Body of pancreas (tissue), 4 donors: ENCODE data around the gene ARL10. TPM values are rescaled to one million over a fixed set of nuclear protein-coding genes. Genes with fewer than 3 reads are reported as not detected.
"Not testable (repeated sequence)": the region's sequence is repeated elsewhere in the genome, so short reads cannot be mapped to it uniquely, and the experiment has no call there.

ENCODE experiments used
- ATAC-seq: fragments of 150-250 bp; one replicate; pipeline ENCODE4 v1.9.1; 2016
- DNase-seq, 4 donors: peaks; one replicate each; pipeline ENCODE4 v3.0.0-alpha.2; 2019
- H3K27ac ChIP-seq, 4 donors: fragments of 200-600 bp; sonication (generic); 1 replicate in 3 of 4; 2 replicates in 1 of 4; pipeline versions ENCODE4 v1.5.1 to v1.6.1; 2016 to 2019; ENCODE audit warnings: mild to moderate bottlenecking in 1 of 4, mixed read lengths in 1 of 4, moderate library complexity in 1 of 4
- H3K27me3 ChIP-seq, 2 donors: fragments of 200-600 bp; sonication (generic); one replicate each; pipeline ENCODE4 v1.6.0; 2016; ENCODE audit warnings: mild to moderate bottlenecking in 1 of 2
- H3K36me3 ChIP-seq, 2 donors: fragments of 200-600 bp; sonication (generic); replicated peaks in 1 of 2; 2 replicates each; pipeline ENCODE4 v1.5.1; 2016; ENCODE audit warnings: low read depth in 2 of 2; ENCODE audit not compliant: insufficient read depth in 1 of 2
- H3K4me1 ChIP-seq: fragments of 200-600 bp; sonication (generic); one replicate; pipeline ENCODE4 v1.6.0; 2016
- H3K4me3 ChIP-seq, 2 donors: fragments of 200-600 bp; sonication (generic); 1 replicate in 1 of 2; 2 replicates in 1 of 2; pipeline ENCODE4 v1.5.1; 2016 to 2019
- H3K9me3 ChIP-seq, 3 donors: fragments of 200-600 bp; sonication (generic); 1 replicate in 2 of 3; 2 replicates in 1 of 3; pipeline ENCODE4 v1.5.1; 2016
- POLR2A ChIP-seq, 3 donors: fragments of 450-650 bp; IDR thresholded peaks; one replicate each; pipeline ENCODE4 v1.6.1; 2016; ENCODE audit warnings: antibody characterized with exemption in 3 of 3, mild to moderate bottlenecking in 2 of 3
- WGBS, 2 donors: methylation state at CpG; one replicate each; pipeline ENCODE4 v1.1.5; 2017; 5-methylcytosine and 5-hydroxymethylcytosine counted together
- intact Hi-C: fragments of 100-400 bp; cut with DNase I; formaldehyde crosslinking; loops from one replicate; pipeline ENCODE4 v1.15.1; 2023
- total RNA-seq, 2 donors: library from RNA; depleted of rRNA; stranded (reverse); fragments of >200 nt; gene quantifications; one replicate each; pipeline ENCODE4 v1.1.0, GENCODE V29; 2016
- TF ChIP-seq, protein P1 (sequence below), 7 experiments: fragments of 450-650 bp in 4 of 7; fragments of 200-600 bp in 3 of 7; sonication (generic) in 3 of 7; IDR thresholded peaks; one replicate each; pipeline ENCODE4 v1.5.1; 2016 to 2019; ENCODE audit warnings: antibody characterized with exemption in 7 of 7

The ARL10 gene
- total RNA-seq, 2 donors from 2014 or later = 2.9 to 3.3 TPM

DNA sequence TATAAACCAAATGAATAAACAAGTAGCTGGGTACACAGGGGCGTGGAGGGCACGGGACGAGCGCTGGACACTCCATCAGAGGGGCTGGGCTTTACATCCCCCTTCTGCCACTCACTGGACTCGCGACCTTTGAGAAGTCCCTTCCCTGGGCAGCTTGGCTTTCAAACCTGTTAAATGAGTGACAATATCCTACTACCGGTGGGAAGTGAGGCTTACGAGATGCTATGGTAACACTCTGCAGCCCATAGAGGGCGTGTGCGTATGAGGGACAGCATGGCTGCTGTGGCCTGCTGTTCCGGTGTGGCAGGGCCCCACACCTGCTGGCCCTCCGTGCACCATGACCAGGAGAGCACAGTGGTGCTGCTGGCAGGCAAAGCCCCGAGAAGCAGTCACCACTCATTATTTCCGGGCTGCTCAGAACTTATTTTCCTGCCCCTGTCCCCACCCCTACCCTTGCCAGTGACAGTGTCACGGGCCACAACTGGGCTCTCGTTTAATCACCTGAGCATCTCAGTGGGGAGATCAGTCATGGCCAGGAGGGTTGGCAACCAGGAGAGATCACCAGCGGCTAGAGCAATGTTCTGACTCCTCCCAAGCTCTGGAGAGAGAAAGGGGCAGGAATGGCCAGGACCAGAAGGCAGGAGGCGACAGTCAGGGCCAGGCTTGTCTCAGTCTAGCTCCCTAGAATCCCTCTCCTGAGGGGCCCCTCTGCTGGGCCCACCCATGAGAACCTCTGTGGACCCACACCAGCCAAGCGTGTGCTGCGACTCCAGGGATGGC, 40.6 kb downstream of the ARL10 start:
- Histone ChIP-seq H3K9me3 (no peaks in the 10 kb centered on the region), H3K36me3 (peaks cover 0 to 5% of the 10 kb centered on the region in 2 donors), H3K4me1 (no peaks in the 10 kb centered on the region), H3K27me3 (no peaks in the 10 kb centered on the region), H3K4me3 (no peak overlapping the region), H3K27ac (no peak overlapping the region)
- no peak for DNase-seq
- 84 to 94% methylated on average over 13 to 20 of the region's 20 CpGs for WGBS, 2 donors
- no peak for ATAC-seq
- intact Hi-C loops = no loop called here
- TF ChIP-seq POLR2A (IDR thresholded peaks at IDR 0.05) = no peak
- TF ChIP-seq, protein P1, sequence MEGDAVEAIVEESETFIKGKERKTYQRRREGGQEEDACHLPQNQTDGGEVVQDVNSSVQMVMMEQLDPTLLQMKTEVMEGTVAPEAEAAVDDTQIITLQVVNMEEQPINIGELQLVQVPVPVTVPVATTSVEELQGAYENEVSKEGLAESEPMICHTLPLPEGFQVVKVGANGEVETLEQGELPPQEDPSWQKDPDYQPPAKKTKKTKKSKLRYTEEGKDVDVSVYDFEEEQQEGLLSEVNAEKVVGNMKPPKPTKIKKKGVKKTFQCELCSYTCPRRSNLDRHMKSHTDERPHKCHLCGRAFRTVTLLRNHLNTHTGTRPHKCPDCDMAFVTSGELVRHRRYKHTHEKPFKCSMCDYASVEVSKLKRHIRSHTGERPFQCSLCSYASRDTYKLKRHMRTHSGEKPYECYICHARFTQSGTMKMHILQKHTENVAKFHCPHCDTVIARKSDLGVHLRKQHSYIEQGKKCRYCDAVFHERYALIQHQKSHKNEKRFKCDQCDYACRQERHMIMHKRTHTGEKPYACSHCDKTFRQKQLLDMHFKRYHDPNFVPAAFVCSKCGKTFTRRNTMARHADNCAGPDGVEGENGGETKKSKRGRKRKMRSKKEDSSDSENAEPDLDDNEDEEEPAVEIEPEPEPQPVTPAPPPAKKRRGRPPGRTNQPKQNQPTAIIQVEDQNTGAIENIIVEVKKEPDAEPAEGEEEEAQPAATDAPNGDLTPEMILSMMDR (IDR thresholded peaks at IDR 0.05) = no peak

DNA sequence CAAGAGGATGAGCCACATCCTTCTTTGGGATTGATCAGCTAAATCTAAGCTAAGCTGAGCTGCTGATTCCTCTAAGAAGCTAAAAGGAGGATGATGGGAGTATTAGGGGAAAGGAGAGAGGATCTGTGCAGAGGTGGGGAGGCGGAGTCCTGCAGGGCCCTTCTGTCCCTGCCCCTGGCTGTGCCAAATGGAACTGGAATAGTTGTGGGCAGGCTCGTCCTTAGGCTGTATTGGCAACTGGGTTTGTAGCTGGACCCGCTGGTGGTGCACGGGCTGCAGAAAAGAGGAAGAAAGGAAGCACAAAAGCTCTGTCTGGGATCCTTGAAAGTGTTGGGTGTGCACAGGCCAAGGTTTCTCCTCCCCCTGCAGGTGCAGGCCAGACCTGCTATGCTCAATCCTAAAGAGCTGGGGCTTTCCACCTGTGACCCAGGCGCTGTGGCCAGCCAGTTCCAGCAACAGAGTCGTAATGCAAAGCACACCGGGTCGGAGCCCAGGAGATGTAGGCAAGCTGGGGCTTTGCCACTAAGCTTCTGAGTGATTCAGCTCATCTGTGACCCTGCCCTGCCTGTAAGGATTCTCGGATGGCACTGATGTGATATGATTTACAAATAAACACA, 41.3 kb downstream of the ARL10 start:
- H3K4me1 ChIP-seq = no peaks in the 10 kb centered on the region
- no peaks in the 10 kb centered on the region for H3K9me3 ChIP-seq
- intact Hi-C loops = no loop called here
- no peak for ATAC-seq
- no peak overlapping the region for H3K27ac ChIP-seq
- no peak overlapping the region for H3K4me3 ChIP-seq
- 88 to 91% methylated on average over 4 to 9 of the region's 9 CpGs for WGBS, 2 donors
- H3K27me3 ChIP-seq = no peaks in the 10 kb centered on the region
- TF ChIP-seq, protein P1 (IDR thresholded peaks at IDR 0.05) = no peak
- no peak for TF ChIP-seq POLR2A (IDR thresholded peaks at IDR 0.05)
- DNase-seq = no peak
- peaks cover 0 to 5% of the 10 kb centered on the region in 2 donors for H3K36me3 ChIP-seq

DNA sequence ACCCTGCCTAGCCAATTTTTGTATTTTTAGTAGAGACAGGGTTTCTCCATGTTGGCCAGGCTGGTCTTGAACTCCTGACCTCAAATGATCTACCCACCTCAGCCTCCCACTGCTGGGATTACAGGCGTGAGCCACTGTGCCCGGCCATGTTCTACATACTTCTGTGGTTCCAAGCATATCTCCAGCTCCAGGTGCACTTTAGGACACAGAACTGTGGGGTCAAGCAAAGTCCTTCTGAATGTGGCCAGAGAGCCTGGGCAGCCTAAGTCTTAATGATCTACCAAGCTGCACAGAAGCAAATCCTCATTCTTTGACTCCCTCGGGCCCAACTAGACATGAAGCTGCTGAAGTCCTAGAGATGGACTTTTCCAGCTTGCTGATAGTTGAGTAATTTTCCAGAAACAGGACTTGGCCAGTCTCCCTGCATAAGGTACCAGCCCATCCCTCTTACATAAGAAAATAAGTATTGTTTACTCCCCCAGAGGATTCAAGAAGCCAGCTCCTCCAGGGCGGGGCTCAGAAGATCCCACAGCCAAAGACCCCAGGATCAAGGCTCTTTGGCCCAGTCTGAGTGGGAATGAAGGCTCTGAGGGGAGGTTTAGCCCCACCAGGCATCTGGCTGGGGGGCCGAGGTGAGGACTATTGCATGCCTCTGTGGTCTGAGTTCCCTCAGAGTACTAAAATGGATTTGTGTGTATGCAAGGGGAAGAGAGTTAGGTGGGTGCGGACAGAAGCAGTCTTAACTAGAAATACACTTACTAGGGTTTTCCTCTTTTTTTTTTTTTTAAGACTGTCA, 42.4 kb downstream of the ARL10 start:
- no peak for TF ChIP-seq POLR2A (IDR thresholded peaks at IDR 0.05)
- TF ChIP-seq, protein P1 (IDR thresholded peaks at IDR 0.05) = no peak
- no peak for ATAC-seq
- intact Hi-C loops = no loop called here
- no peaks in the 10 kb centered on the region for H3K4me1 ChIP-seq
- no peak for DNase-seq
- no peak overlapping the region for H3K27ac ChIP-seq
- H3K36me3 ChIP-seq = peaks cover 0 to 5% of the 10 kb centered on the region in 2 donors
- no peaks in the 10 kb centered on the region for H3K9me3 ChIP-seq
- no peak overlapping the region for H3K4me3 ChIP-seq
- no peaks in the 10 kb centered on the region for H3K27me3 ChIP-seq
- 84 to 92% methylated on average over 4 to 6 of the region's 6 CpGs for whole genome bisulfite sequencing, 2 donors

DNA sequence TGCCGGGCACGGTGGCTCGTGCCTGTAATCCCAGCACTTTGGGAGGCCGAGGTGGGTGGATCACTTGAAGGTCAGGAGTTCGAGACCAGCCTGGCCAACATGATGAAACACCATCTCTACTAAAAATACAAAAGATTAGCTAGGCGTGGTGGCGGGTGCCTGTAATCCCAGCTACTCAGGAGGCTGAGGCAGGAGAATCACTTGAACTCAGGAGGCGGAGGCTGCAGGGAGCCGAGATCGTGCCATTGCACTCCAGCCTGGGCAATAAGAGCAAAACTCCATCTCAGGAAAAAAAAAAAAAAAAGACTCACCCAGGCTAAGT, 42.9 kb downstream of the ARL10 start:
- H3K9me3 ChIP-seq, H3K4me1 ChIP-seq, H3K27ac ChIP-seq, H3K36me3 ChIP-seq, intact Hi-C loops, H3K27me3 ChIP-seq, DNase-seq, ATAC-seq, H3K4me3 ChIP-seq: not testable (repeated sequence)
- 87 to 94% methylated on average over 10 of the region's 10 CpGs for WGBS, 2 donors

DNA sequence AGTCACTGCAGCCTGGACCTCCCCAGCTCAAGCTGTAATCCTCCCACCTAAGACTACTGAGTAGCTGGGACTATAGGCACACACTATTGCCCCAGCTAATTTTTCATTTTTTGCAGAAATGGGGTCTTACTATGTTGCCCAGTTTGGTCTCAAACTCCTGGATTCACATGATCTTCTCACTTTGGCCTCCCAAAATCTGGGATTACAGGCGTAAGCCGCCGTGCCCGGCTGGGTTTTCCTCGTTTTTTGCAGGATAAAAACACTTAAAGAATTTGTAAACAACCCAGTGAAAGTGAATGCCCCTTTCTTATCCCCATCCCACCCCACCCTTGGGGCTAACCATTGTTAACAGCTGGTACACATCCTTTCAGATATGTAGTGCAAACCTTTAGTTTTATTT, 43.3 kb downstream of the ARL10 start:
- 63 to 87% methylated on average over 5 of the region's 5 CpGs for WGBS, 2 donors
- H3K27me3 ChIP-seq = no peaks in the 10 kb centered on the region
- no peak overlapping the region for H3K4me3 ChIP-seq
- peaks cover 9% of the 10 kb centered on the region for H3K4me1 ChIP-seq
- H3K9me3 ChIP-seq = no peaks in the 10 kb centered on the region
- TF ChIP-seq, protein P1 (IDR thresholded peaks at IDR 0.05) = no peak
- TF ChIP-seq POLR2A (IDR thresholded peaks at IDR 0.05) = no peak
- peaks cover 0 to 5% of the 10 kb centered on the region in 2 donors for H3K36me3 ChIP-seq
- ATAC-seq (no peak), DNase-seq (no peak)
- intact Hi-C loops = no loop called here
- no peak overlapping the region for H3K27ac ChIP-seq
